ENCODE data around the gene TNS3. TPM values are rescaled to one million over a fixed set of nuclear protein-coding genes. Genes with fewer than 3 reads are reported as not detected.

TNS3 gene
- total and polyA plus RNA-seq, 2 donors (not counting 1 experiment from before 2014, with no cell fraction given), result 11.4 to 77.5 TPM

DNA sequence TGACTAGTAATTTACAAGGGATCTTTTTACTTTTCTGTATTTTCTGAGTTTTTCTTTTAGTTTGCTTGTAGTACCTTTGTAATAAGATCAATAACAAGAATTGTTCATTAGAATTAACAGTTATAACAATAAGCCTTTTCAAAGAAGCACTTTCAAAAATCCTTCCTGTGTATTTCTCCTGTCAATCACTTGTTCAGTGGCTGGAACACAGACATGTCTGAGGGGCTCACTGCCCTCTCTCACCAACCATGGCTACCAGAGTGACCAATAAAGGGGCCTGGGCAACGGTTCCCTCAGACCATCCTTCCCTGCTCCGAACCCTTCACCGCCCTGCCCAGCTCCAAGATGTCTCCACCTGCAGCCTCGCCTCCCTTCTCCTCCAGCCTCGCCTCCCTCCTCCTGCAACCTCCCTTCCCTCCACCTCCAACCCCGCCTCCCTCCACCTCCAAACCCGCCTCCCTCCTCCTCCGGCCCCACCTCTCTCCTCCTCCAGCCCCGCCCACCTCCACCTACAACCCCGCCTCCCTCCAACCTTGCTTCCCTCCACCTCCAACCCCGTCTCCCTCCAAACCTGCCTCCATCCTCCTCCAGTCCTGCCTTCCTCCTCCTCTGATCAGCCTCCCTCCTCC lies 353.4 kb downstream of the TNS3 start:
- H3K9me3 ChIP-seq (ENCODE audit: control extremely low read depth in 1 of 3, control insufficient read depth in 2 of 3, insufficient read depth in 1 of 3, low read length in 2 of 3), result no peaks in the 10 kb centered on the region
- intact Hi-C loops (cut with micrococcal nuclease), result no loop called here
- no peak for TF ChIP-seq EZH2 (IDR thresholded peaks at IDR 0.05; ENCODE audit: borderline replicate concordance, insufficient read depth, low read depth, low read length, poor library complexity, severe bottlenecking)
- TF ChIP-seq, protein P1, sequence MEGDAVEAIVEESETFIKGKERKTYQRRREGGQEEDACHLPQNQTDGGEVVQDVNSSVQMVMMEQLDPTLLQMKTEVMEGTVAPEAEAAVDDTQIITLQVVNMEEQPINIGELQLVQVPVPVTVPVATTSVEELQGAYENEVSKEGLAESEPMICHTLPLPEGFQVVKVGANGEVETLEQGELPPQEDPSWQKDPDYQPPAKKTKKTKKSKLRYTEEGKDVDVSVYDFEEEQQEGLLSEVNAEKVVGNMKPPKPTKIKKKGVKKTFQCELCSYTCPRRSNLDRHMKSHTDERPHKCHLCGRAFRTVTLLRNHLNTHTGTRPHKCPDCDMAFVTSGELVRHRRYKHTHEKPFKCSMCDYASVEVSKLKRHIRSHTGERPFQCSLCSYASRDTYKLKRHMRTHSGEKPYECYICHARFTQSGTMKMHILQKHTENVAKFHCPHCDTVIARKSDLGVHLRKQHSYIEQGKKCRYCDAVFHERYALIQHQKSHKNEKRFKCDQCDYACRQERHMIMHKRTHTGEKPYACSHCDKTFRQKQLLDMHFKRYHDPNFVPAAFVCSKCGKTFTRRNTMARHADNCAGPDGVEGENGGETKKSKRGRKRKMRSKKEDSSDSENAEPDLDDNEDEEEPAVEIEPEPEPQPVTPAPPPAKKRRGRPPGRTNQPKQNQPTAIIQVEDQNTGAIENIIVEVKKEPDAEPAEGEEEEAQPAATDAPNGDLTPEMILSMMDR (IDR thresholded peaks at IDR 0.05), result no peak
- H3K36me3 ChIP-seq (replicated peaks in 1 of 2; ENCODE audit: control extremely low read depth in 1 of 2, control insufficient read depth in 1 of 2, extremely low read depth in 1 of 2, insufficient read depth in 2 of 2, low read length in 1 of 2), result no peaks in the 10 kb centered on the region
- no peak overlapping the region for H2AFZ ChIP-seq (ENCODE audit: insufficient read depth, low read depth, low read length, poor library complexity, severe bottlenecking)
- no peaks in the 10 kb centered on the region for H3K79me2 ChIP-seq (ENCODE audit: control insufficient read depth, insufficient read depth, low read length)
- peaks cover 0 to 3% (median 0%) of the 10 kb centered on the region in 4 experiments for H3K27me3 ChIP-seq (replicated peaks in 1 of 4; ENCODE audit: control extremely low read depth in 1 of 4, control insufficient read depth in 3 of 4, insufficient read depth in 4 of 4, low read length in 3 of 4)
- Mint-ChIP-seq H3K4me3 (no peak overlapping the region), H3K9me3 (ENCODE audit: insufficient read depth) (no peaks in the 10 kb centered on the region), H3K27ac (no peak overlapping the region), H3K27me3 (peaks cover 7% of the 10 kb centered on the region), H3K4me1 (peaks cover 27% of the 10 kb centered on the region)
- peaks cover 9 to 22% of the 10 kb centered on the region in 2 donors for H3K4me1 ChIP-seq (ENCODE audit: control insufficient read depth in 2 of 2, insufficient read depth in 2 of 2, low read length in 2 of 2)
- no peak overlapping the region for H3K4me3 ChIP-seq (ENCODE audit: control extremely low read depth in 1 of 5, extremely low read depth in 1 of 5, insufficient read depth in 1 of 5, low read depth in 2 of 5, low read length in 4 of 5)
- no peak overlapping the region for H3K27ac ChIP-seq (ENCODE audit: low read length in 2 of 2)
- ATAC-seq (ENCODE audit: low read depth) (no peak), DNase-seq (no peak)
- no peaks in the 10 kb centered on the region for H4K20me1 ChIP-seq (ENCODE audit: control insufficient read depth, insufficient read depth, low read length, poor library complexity, severe bottlenecking)
- WGBS (ENCODE audit: insufficient coverage), result 81% methylated on average over 11 of the region's 11 CpGs
- no peak overlapping the region for H3K4me2 ChIP-seq (replicated peaks; ENCODE audit: low read depth, low read length, poor library complexity, severe bottlenecking)
- CTCF ChIA-PET, result no interaction called here
- POLR2A ChIA-PET, result no interaction called here
- H3K9ac ChIP-seq (ENCODE audit: low read length), result no peak overlapping the region

DNA sequence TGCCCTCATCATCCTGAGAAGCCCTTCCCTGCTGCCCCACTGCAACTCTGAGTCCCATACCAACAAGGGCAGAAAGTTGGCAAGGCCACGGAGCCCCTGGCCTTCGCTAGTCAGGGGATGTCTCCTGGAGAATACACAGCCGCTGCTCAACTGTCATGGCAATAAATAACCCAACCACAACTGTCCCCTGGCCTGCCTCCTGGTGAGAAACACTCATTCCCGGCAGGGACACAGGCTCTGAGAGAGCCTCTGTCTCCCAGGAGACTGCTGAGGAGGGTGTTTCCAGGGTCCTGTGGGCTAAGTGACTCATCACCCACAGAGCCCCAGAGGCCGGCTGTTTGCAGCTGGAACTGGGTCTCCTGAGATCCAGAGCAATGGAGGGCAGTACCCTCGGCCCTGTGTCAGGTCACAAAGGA lies 354.1 kb downstream of the TNS3 start:
- Histone ChIP-seq H3K27ac (ENCODE audit: low read length in 2 of 2) (no peak overlapping the region), H3K79me2 (ENCODE audit: control insufficient read depth, insufficient read depth, low read length) (no peaks in the 10 kb centered on the region), H3K4me1 (ENCODE audit: control insufficient read depth in 2 of 2, insufficient read depth in 2 of 2, low read length in 2 of 2) (peaks cover 9 to 22% of the 10 kb centered on the region in 2 donors), H3K4me3 (ENCODE audit: control extremely low read depth in 1 of 5, extremely low read depth in 1 of 5, insufficient read depth in 1 of 5, low read depth in 2 of 5, low read length in 4 of 5) (no peak overlapping the region), H3K4me2 (replicated peaks; ENCODE audit: low read depth, low read length, poor library complexity, severe bottlenecking) (no peak overlapping the region), H2AFZ (ENCODE audit: insufficient read depth, low read depth, low read length, poor library complexity, severe bottlenecking) (peak overlapping the region; percentile 32), H3K9ac (ENCODE audit: low read length) (no peak overlapping the region), H3K36me3 (replicated peaks in 1 of 2; ENCODE audit: control extremely low read depth in 1 of 2, control insufficient read depth in 1 of 2, extremely low read depth in 1 of 2, insufficient read depth in 2 of 2, low read length in 1 of 2) (no peaks in the 10 kb centered on the region), H4K20me1 (ENCODE audit: control insufficient read depth, insufficient read depth, low read length, poor library complexity, severe bottlenecking) (no peaks in the 10 kb centered on the region), H3K9me3 (ENCODE audit: control extremely low read depth in 1 of 3, control insufficient read depth in 2 of 3, insufficient read depth in 1 of 3, low read length in 2 of 3) (no peaks in the 10 kb centered on the region), H3K27me3 (replicated peaks in 1 of 4; ENCODE audit: control extremely low read depth in 1 of 4, control insufficient read depth in 3 of 4, insufficient read depth in 4 of 4, low read length in 3 of 4) (peaks cover 0 to 3% (median 0%) of the 10 kb centered on the region in 4 experiments)
- 0% methylated on average over 4 of the region's 6 CpGs for WGBS (ENCODE audit: insufficient coverage)
- peak; percentile 33 for ATAC-seq (ENCODE audit: low read depth)
- peaks cover 7% of the 10 kb centered on the region for H3K27me3 Mint-ChIP-seq
- H3K9me3 Mint-ChIP-seq (ENCODE audit: insufficient read depth), result no peaks in the 10 kb centered on the region
- H3K27ac Mint-ChIP-seq, result no peak overlapping the region
- intact Hi-C loops (cut with micrococcal nuclease), result no loop called here
- TF ChIP-seq, protein P1 (IDR thresholded peaks at IDR 0.05), result no peak
- no peak for TF ChIP-seq EZH2 (IDR thresholded peaks at IDR 0.05; ENCODE audit: borderline replicate concordance, insufficient read depth, low read depth, low read length, poor library complexity, severe bottlenecking)
- CTCF ChIA-PET, result no interaction called here
- POLR2A ChIA-PET, result no interaction called here
- H3K4me3 Mint-ChIP-seq, result no peak overlapping the region
- no peak for DNase-seq
- H3K4me1 Mint-ChIP-seq, result peaks cover 27% of the 10 kb centered on the region

Measured in B cell (primary cell).